K562 (cell line): ENCODE data around the gene ELP5. TPM values are rescaled to one million over a fixed set of nuclear protein-coding genes. Genes with fewer than 3 reads are reported as not detected.

Experiments
- CBX1 ChIP-seq: sonication (generic); IDR thresholded peaks from 2 replicates; pipeline ENCODE4 v1.6.1; 2016; ENCODE audit warnings: antibody characterized with exemption, low read depth, mild to moderate bottlenecking
- DACH1 ChIP-seq: fragments of 450-650 bp; IDR thresholded peaks from 2 replicates; pipeline ENCODE4 v1.6.1; 2018; ENCODE audit not compliant: partially characterized antibody
- ELF1 ChIP-seq: fragments of 200-800 bp; sonication (Bioruptor generic); IDR thresholded peaks from 2 replicates; pipeline ENCODE4 v1.6.1; 2016; ENCODE audit warnings: missing genetic modification characterization, missing compliant biosample characterization
- MAZ ChIP-seq, 2 experiments: fragments of 450-650 bp in 1 of 2; sonication (generic) in 1 of 2; formaldehyde crosslinking; IDR thresholded peaks in 1 of 2; conservative IDR thresholded peaks in 1 of 2; 2 replicates each; pipeline versions ENCODE4 v1.4.0 to v1.5.0; 2020; ENCODE audit warnings: mild to moderate bottlenecking in 1 of 2, missing genetic modification reagents in 1 of 2
- NCOA4 ChIP-seq: fragments of 450-650 bp; IDR thresholded peaks from 2 replicates; pipeline ENCODE4 v1.6.1; 2018; ENCODE audit warnings: mild to moderate bottlenecking; ENCODE audit not compliant: partially characterized antibody
- NELFE ChIP-seq: IDR thresholded peaks from 2 replicates; pipeline ENCODE4 v1.6.1; 2011; ENCODE audit warnings: mild to moderate bottlenecking; ENCODE audit not compliant: insufficient read depth, insufficient read length
- POLR2B ChIP-seq: fragments of 450-650 bp; IDR thresholded peaks from 2 replicates; pipeline ENCODE4 v1.6.1; 2018; ENCODE audit warnings: low read depth; ENCODE audit not compliant: partially characterized antibody
- PTTG1 ChIP-seq: fragments of 450-650 bp; IDR thresholded peaks from 2 replicates; pipeline ENCODE4 v1.6.1; 2016; ENCODE audit warnings: low read depth, mild to moderate bottlenecking, missing genetic modification characterization, missing compliant biosample characterization
- RBM15 ChIP-seq: fragments of 200-400 bp; formaldehyde crosslinking; IDR thresholded peaks from 2 replicates; pipeline ENCODE4 v1.6.1; 2018; ENCODE audit warnings: mild to moderate bottlenecking, low read length, moderate library complexity; ENCODE audit not compliant: insufficient read depth
- TCF3 ChIP-seq: sonication (generic); formaldehyde crosslinking; IDR thresholded peaks from 2 replicates; pipeline ENCODE4 v1.4.0; 2020; ENCODE audit warnings: mild to moderate bottlenecking, missing genetic modification reagents
- ZNF174 ChIP-seq: fragments of 250-450 bp; sonication (Bioruptor Pico); IDR thresholded peaks from 2 replicates; pipeline ENCODE4 v1.4.0; 2020; ENCODE audit warnings: mild to moderate bottlenecking
- ZNF551 ChIP-seq: fragments of 250-450 bp; sonication (Bioruptor Pico); IDR thresholded peaks from 2 replicates; pipeline ENCODE4 v1.5.0; 2021; ENCODE audit warnings: mild to moderate bottlenecking, moderate library complexity
- polyA plus RNA-seq, 8 experiments: library from polyadenylated mRNA; depleted of rRNA in 4 of 8; stranded (reverse) in 5 of 8; unstranded in 3 of 8; fragments of >200 nt; fragmentation: Nextera tagmentation in 2 of 8; fragmentation: Illumina TruSeq in 1 of 8; extraction: Ambion mirVana in 2 of 8; extraction: Trizol in 1 of 8; gene quantifications; 2 replicates each; pipeline versions ENCODE4 v1.2.1 to v1.2.3, GENCODE V29; 2011 to 2014; ENCODE audit warnings: inconsistent platforms in 1 of 8, missing spikeins in 1 of 8
- total RNA-seq, 7 experiments: library from RNA; depleted of rRNA in 6 of 7; stranded (reverse); fragments of >200 nt in 6 of 7; fragmentation: Illumina TruSeq in 2 of 7; extraction: Trizol in 2 of 7; gene quantifications; 2 replicates each; pipeline versions ENCODE4 v1.2.1 to v1.2.3, GENCODE V29; 2011 to 2021; ENCODE audit warnings: low replicate concordance in 1 of 7
- TF ChIP-seq, protein P1 (sequence below): sonication (generic); formaldehyde crosslinking; IDR thresholded peaks from 2 replicates; pipeline ENCODE4 v1.8.1; 2023; ENCODE audit warnings: mild to moderate bottlenecking, missing genetic modification reagents
- TF ChIP-seq, protein P2 (sequence below): sonication (generic); formaldehyde crosslinking; IDR thresholded peaks from 2 replicates; pipeline ENCODE4 v1.8.0; 2022; ENCODE audit warnings: missing genetic modification reagents, mild to moderate bottlenecking, moderate library complexity, borderline replicate concordance
- TF ChIP-seq, protein P3 (sequence below): fragments of 250-450 bp; sonication (Bioruptor Pico); IDR thresholded peaks from 2 replicates; pipeline ENCODE4 v1.4.0; 2020; ENCODE audit warnings: mild to moderate bottlenecking, moderate library complexity
- TF ChIP-seq, protein P4 (sequence below): fragments of 250-450 bp; sonication (Bioruptor Pico); IDR thresholded peaks from 2 replicates; pipeline ENCODE4 v1.5.0; 2022; ENCODE audit warnings: mild to moderate bottlenecking
- TF ChIP-seq, protein P5 (sequence below): fragments of 450-650 bp; formaldehyde crosslinking; IDR thresholded peaks from 2 replicates; pipeline ENCODE4 v1.4.0; 2020; ENCODE audit warnings: mild to moderate bottlenecking, mixed read lengths
- TF ChIP-seq, protein P6 (sequence below): sonication (generic); formaldehyde crosslinking; IDR thresholded peaks from 2 replicates; pipeline ENCODE4 v1.8.0; 2022; ENCODE audit warnings: mild to moderate bottlenecking, low read depth, missing genetic modification reagents

Gene ELP5
- total and polyA plus RNA-seq, 9 of the 15 experiments (the other 6 are each of a cell fraction or from before 2014, with no cell fraction given): 25.7 to 77.9 (median 52.9) TPM

DNA sequence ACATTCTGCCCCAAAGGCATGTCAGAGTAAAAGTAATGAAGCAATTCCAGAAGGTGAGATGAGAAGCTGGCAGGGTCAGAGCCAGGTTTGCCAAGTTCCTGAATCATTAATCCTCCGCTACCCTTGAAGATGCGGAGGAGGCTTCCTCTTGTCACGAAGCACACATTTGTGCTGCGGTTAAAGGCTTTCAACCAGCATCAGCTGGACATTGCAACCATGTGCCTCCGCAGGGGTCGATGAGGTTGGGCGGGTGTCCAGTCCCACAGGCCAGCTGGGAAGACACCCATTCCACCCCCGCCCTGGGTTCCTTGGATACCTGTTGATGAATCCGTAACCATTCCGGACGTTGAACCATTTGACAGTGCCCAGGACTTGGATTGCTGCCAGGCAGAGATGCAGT lies 41.1 kb downstream of the ELP5 start (continued):
- TF ChIP-seq, protein P1, sequence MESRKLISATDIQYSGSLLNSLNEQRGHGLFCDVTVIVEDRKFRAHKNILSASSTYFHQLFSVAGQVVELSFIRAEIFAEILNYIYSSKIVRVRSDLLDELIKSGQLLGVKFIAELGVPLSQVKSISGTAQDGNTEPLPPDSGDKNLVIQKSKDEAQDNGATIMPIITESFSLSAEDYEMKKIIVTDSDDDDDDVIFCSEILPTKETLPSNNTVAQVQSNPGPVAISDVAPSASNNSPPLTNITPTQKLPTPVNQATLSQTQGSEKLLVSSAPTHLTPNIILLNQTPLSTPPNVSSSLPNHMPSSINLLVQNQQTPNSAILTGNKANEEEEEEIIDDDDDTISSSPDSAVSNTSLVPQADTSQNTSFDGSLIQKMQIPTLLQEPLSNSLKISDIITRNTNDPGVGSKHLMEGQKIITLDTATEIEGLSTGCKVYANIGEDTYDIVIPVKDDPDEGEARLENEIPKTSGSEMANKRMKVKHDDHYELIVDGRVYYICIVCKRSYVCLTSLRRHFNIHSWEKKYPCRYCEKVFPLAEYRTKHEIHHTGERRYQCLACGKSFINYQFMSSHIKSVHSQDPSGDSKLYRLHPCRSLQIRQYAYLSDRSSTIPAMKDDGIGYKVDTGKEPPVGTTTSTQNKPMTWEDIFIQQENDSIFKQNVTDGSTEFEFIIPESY (CRISPR knock-in tag): no peak
- no peak for TF ChIP-seq CBX1
- TF ChIP-seq, protein P2, sequence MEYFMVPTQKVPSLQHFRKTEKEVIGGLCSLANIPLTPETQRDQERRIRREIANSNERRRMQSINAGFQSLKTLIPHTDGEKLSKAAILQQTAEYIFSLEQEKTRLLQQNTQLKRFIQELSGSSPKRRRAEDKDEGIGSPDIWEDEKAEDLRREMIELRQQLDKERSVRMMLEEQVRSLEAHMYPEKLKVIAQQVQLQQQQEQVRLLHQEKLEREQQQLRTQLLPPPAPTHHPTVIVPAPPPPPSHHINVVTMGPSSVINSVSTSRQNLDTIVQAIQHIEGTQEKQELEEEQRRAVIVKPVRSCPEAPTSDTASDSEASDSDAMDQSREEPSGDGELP (CRISPR knock-in tag): peak; percentile 97
- TF ChIP-seq ZNF551 (CRISPR knock-in tag): no peak
- TF ChIP-seq, protein P3, sequence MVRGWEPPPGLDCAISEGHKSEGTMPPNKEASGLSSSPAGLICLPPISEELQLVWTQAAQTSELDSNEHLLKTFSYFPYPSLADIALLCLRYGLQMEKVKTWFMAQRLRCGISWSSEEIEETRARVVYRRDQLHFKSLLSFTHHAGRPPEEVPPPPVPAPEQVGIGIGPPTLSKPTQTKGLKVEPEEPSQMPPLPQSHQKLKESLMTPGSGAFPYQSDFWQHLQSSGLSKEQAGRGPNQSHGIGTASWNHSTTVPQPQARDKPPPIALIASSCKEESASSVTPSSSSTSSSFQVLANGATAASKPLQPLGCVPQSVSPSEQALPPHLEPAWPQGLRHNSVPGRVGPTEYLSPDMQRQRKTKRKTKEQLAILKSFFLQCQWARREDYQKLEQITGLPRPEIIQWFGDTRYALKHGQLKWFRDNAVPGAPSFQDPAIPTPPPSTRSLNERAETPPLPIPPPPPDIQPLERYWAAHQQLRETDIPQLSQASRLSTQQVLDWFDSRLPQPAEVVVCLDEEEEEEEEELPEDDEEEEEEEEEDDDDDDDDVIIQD: no peak
- TF ChIP-seq, protein P4, sequence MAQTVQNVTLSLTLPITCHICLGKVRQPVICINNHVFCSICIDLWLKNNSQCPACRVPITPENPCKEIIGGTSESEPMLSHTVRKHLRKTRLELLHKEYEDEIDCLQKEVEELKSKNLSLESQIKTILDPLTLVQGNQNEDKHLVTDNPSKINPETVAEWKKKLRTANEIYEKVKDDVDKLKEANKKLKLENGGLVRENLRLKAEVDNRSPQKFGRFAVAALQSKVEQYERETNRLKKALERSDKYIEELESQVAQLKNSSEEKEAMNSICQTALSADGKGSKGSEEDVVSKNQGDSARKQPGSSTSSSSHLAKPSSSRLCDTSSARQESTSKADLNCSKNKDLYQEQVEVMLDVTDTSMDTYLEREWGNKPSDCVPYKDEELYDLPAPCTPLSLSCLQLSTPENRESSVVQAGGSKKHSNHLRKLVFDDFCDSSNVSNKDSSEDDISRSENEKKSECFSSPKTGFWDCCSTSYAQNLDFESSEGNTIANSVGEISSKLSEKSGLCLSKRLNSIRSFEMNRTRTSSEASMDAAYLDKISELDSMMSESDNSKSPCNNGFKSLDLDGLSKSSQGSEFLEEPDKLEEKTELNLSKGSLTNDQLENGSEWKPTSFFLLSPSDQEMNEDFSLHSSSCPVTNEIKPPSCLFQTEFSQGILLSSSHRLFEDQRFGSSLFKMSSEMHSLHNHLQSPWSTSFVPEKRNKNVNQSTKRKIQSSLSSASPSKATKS (CRISPR knock-in tag): no peak
- no peak for TF ChIP-seq RBM15
- no peak for TF ChIP-seq POLR2B
- TF ChIP-seq ELF1 (tag): no peak
- TF ChIP-seq TCF3 (CRISPR knock-in tag): peak; percentile 55
- TF ChIP-seq MAZ (CRISPR knock-in tag; conservative IDR thresholded peaks at IDR 0.05 in 1 of 2, IDR thresholded peaks at IDR 0.05 in 1 of 2): no peak
- TF ChIP-seq, protein P5, sequence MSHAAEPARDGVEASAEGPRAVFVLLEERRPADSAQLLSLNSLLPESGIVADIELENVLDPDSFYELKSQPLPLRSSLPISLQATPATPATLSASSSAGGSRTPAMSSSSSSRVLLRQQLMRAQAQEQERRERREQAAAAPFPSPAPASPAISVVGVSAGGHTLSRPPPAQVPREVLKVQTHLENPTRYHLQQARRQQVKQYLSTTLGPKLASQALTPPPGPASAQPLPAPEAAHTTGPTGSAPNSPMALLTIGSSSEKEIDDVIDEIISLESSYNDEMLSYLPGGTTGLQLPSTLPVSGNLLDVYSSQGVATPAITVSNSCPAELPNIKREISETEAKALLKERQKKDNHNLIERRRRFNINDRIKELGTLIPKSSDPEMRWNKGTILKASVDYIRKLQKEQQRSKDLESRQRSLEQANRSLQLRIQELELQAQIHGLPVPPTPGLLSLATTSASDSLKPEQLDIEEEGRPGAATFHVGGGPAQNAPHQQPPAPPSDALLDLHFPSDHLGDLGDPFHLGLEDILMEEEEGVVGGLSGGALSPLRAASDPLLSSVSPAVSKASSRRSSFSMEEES (CRISPR knock-in tag): no peak
- TF ChIP-seq PTTG1 (tag): no peak
- no peak for TF ChIP-seq NELFE
- TF ChIP-seq, protein P6, sequence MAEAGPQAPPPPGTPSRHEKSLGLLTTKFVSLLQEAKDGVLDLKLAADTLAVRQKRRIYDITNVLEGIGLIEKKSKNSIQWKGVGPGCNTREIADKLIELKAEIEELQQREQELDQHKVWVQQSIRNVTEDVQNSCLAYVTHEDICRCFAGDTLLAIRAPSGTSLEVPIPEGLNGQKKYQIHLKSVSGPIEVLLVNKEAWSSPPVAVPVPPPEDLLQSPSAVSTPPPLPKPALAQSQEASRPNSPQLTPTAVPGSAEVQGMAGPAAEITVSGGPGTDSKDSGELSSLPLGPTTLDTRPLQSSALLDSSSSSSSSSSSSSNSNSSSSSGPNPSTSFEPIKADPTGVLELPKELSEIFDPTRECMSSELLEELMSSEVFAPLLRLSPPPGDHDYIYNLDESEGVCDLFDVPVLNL: no peak
- no peak for TF ChIP-seq ZNF174 (CRISPR knock-in tag)
- TF ChIP-seq DACH1: peak; percentile 60
- TF ChIP-seq NCOA4: no peak
